HepG2 (cell line): ENCODE measurements around the gene PLAGL2. TPM values are rescaled to one million over a fixed set of nuclear protein-coding genes. Genes with fewer than 3 reads are reported as not detected.

Experiments
- CENPX ChIP-seq: sonication (generic); formaldehyde crosslinking; IDR thresholded peaks from 2 replicates; pipeline ENCODE4 v1.9.0; 2021; ENCODE audit warnings: mild to moderate bottlenecking, missing genetic modification reagents, moderate library complexity
- DMAP1 ChIP-seq: IDR thresholded peaks from 2 replicates; pipeline ENCODE4 v1.6.1; 2016
- DNMT1 ChIP-seq: sonication (generic); formaldehyde crosslinking; IDR thresholded peaks from 2 replicates; pipeline ENCODE4 v1.5.1; 2020; ENCODE audit warnings: mild to moderate bottlenecking, missing genetic modification reagents
- HOXA5 ChIP-seq: sonication (generic); formaldehyde crosslinking; IDR thresholded peaks from 2 replicates; pipeline ENCODE4 v1.4.0; 2020; ENCODE audit warnings: missing genetic modification reagents
- LCORL ChIP-seq, 2 experiments: fragments of 450-650 bp in 1 of 2; sonication (generic) in 1 of 2; formaldehyde crosslinking in 1 of 2; IDR thresholded peaks; 2 replicates each; pipeline versions ENCODE4 v1.5.0 to v1.6.1; 2017 to 2020; ENCODE audit warnings: antibody characterized with exemption in 1 of 2, missing genetic modification reagents in 1 of 2
- NFAT5 ChIP-seq: sonication (generic); formaldehyde crosslinking; IDR thresholded peaks from 2 replicates; pipeline ENCODE4 v1.4.0; 2020; ENCODE audit warnings: missing genetic modification reagents
- PREB ChIP-seq: sonication (generic); formaldehyde crosslinking; IDR thresholded peaks from 2 replicates; pipeline ENCODE4 v1.4.0; 2020; ENCODE audit warnings: missing genetic modification reagents
- SP140L ChIP-seq: sonication (generic); formaldehyde crosslinking; IDR thresholded peaks from 2 replicates; pipeline ENCODE4 v1.4.0; 2020; ENCODE audit warnings: missing genetic modification reagents, borderline replicate concordance
- TCF7 ChIP-seq: sonication (generic); IDR thresholded peaks from 2 replicates; pipeline ENCODE4 v1.6.1; 2016; ENCODE audit warnings: antibody characterized with exemption, low read depth
- TFE3 ChIP-seq: IDR thresholded peaks from 2 replicates; pipeline ENCODE4 v1.6.1; 2016
- TRAFD1 ChIP-seq: sonication (generic); formaldehyde crosslinking; IDR thresholded peaks from 2 replicates; pipeline ENCODE4 v1.5.1; 2020; ENCODE audit warnings: missing genetic modification reagents, mild to moderate bottlenecking, borderline replicate concordance
- ZNF343 ChIP-seq: sonication (generic); formaldehyde crosslinking; IDR thresholded peaks from 2 replicates; pipeline ENCODE4 v1.4.0; 2020; ENCODE audit warnings: mild to moderate bottlenecking, missing genetic modification reagents
- ZNF414 ChIP-seq: sonication (generic); formaldehyde crosslinking; IDR thresholded peaks from 2 replicates; pipeline ENCODE4 v1.5.0; 2020; ENCODE audit warnings: missing genetic modification reagents
- polyA plus RNA-seq, 8 experiments: library from polyadenylated mRNA; depleted of rRNA in 3 of 8; stranded (reverse) in 7 of 8; unstranded in 1 of 8; fragments of >200 nt; fragmentation: Illumina TruSeq in 4 of 8; extraction: Trizol in 4 of 8; gene quantifications; 2 replicates each; pipeline versions ENCODE4 v1.2.1 to v1.2.3, GENCODE V29; 2011 to 2016; ENCODE audit warnings: low read depth in 4 of 8, missing spikeins in 1 of 8, mixed read lengths in 1 of 8; ENCODE audit not compliant: insufficient read depth in 1 of 8
- total RNA-seq, 5 experiments: library from RNA; depleted of rRNA; stranded (reverse); fragments of >200 nt; fragmentation: Illumina TruSeq; extraction: Trizol; gene quantifications; 2 replicates each; pipeline ENCODE4 v1.2.3, GENCODE V29; 2016; ENCODE audit warnings: low read depth in 1 of 5

PLAGL2 gene
- total and polyA plus RNA-seq, 2 of the 13 experiments (the other 11 are each of a cell fraction or from before 2014, with no cell fraction given): 15.2 to 15.3 TPM

GRCh38 chr20:32207626-32208498, at the start of gene PLAGL2, which contains the start of gene POFUT1 (continued):
- TF ChIP-seq NFAT5 (CRISPR knock-in tag) (peak; percentile 51; the same call in 1 of the 2 replicates), ZNF343 (CRISPR knock-in tag) (0 out of 2 replicates have a peak, but pooled peaks have one; percentile 25), TRAFD1 (no peak), DMAP1 (peak; percentile 75), LCORL (IDR thresholded peaks at IDR 0.05) (no peak), LCORL (CRISPR knock-in tag; IDR thresholded peaks at IDR 0.05) (peak; percentile 81), TCF7 (no peak), HOXA5 (peak; percentile 96), TFE3 (no peak), ZNF414 (CRISPR knock-in tag) (no peak), CENPX (CRISPR knock-in tag) (no peak), DNMT1 (CRISPR knock-in tag) (peak; percentile 38; the same call in 1 of the 2 replicates), SP140L (CRISPR knock-in tag) (no peak), PREB (CRISPR knock-in tag) (0 out of 2 replicates have a peak, but pooled peaks have one; percentile 39)
